Bronchial epithelial cell (primary cell): Measurements from ENCODE around the gene SERINC4. TPM values are rescaled to one million over a fixed set of nuclear protein-coding genes. Genes with fewer than 3 reads are reported as not detected.

ENCODE experiments used
- DNase-seq: peaks from one replicate; pipeline ENCODE4 v3.0.0-alpha.2; 2010; ENCODE audit warnings: low read depth
- FAIRE-seq: peaks from 2 replicates; lab custom pipeline; 2011; peaks lifted over from hg19 to GRCh38; lab: Jason Lieb, UNC
- H3K27me3 ChIP-seq: 2 replicates; pipeline ENCODE4 v1.5.1; 2011; ENCODE audit warnings: low read length; ENCODE audit not compliant: control insufficient read depth, insufficient read depth
- H3K36me3 ChIP-seq: 2 replicates; pipeline ENCODE4 v1.5.1; 2011; ENCODE audit warnings: low read length; ENCODE audit not compliant: control insufficient read depth, insufficient read depth
- H3K4me3 ChIP-seq: 2 replicates; pipeline ENCODE4 v1.5.1; 2011; ENCODE audit warnings: mild to moderate bottlenecking, low read depth, low read length, control low read depth
- total RNA-seq: library from RNA; depleted of rRNA; stranded (reverse); fragments of >200 nt; gene quantifications from 2 replicates; pipeline ENCODE4 v1.2.1, GENCODE V29; 2014
- TF ChIP-seq, protein P1 (sequence below): IDR thresholded peaks from 2 replicates; pipeline ENCODE4 v1.5.1; 2011; ENCODE audit warnings: mild to moderate bottlenecking, moderate library complexity, low read length, control low read depth, inconsistent platforms; ENCODE audit not compliant: insufficient read depth, severe bottlenecking

SERINC4 gene
- total RNA-seq, 1 donor from 2014 or later, result not detected

DNA sequence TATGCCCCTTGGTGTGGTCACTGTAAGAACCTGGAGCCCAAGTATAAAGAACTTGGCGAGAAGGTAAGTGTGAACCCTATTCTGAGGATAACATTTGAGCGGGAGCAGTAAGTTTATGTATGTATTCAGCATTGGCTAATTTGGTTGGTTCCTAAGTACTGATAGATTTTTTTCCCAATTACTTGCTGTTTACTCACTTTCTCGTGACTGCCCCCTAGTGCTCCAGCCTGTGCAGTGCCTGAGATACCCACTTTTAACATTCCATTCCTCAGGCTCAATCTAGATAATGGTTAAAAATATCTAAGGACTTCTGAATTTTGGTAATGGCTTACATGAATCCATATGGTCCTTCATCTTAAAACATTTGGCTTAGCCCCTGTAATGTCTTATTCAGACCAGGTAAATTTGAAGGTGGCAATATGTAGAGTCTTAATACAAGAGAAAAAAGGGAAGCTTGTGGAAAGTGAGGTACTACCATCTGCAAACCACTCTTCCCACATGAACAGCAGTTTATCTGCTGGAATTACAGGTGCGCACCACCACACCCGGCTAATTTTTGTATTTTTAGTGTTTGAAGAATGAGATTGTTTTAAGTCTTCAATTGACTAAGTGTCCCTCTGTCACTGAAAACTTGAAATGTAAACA, 30.3 kb downstream of the SERINC4 start:
- peak; percentile 63 for DNase-seq
- TF ChIP-seq, protein P1, sequence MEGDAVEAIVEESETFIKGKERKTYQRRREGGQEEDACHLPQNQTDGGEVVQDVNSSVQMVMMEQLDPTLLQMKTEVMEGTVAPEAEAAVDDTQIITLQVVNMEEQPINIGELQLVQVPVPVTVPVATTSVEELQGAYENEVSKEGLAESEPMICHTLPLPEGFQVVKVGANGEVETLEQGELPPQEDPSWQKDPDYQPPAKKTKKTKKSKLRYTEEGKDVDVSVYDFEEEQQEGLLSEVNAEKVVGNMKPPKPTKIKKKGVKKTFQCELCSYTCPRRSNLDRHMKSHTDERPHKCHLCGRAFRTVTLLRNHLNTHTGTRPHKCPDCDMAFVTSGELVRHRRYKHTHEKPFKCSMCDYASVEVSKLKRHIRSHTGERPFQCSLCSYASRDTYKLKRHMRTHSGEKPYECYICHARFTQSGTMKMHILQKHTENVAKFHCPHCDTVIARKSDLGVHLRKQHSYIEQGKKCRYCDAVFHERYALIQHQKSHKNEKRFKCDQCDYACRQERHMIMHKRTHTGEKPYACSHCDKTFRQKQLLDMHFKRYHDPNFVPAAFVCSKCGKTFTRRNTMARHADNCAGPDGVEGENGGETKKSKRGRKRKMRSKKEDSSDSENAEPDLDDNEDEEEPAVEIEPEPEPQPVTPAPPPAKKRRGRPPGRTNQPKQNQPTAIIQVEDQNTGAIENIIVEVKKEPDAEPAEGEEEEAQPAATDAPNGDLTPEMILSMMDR, result peak; percentile 73
- Histone ChIP-seq H3K36me3 (peaks cover 35% of the 10 kb centered on the region), H3K27me3 (no peaks in the 10 kb centered on the region), H3K4me3 (no peak overlapping the region)
- no peak for FAIRE-seq

DNA sequence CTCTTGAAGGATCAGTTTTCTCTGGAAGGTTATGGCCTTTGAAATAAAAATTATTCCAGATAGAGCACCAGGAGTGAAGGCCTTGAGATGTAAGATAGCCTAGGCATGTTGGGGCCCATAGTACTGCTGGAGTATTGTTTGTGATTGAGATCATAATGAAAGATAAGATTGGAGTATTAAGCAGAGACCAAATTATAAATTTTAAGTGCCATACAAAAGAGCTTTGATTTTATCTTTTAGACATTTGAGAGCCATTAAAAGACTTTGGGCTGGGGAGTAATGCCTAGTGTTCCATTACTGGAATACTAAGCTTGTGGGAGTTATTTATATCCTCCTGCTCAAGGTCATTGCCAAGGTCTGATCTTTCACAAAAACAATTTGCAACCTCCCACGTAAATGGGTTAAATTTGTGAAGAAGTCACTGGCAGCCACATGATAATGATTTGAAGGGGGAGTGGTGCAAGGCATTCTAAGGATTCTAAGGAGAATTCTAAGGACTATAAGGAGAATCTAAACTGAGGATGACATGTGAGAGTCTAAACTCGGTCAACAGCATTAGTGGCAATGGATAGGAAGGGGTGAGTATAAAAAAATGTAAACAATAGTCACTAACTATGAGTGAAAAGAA, 36.1 kb downstream of the SERINC4 start:
- DNase-seq (no peak), FAIRE-seq (no peak)
- H3K4me3 ChIP-seq, result no peak overlapping the region
- H3K36me3 ChIP-seq, result peaks cover 25% of the 10 kb centered on the region
- TF ChIP-seq, protein P1, result no peak
- H3K27me3 ChIP-seq, result no peaks in the 10 kb centered on the region

DNA sequence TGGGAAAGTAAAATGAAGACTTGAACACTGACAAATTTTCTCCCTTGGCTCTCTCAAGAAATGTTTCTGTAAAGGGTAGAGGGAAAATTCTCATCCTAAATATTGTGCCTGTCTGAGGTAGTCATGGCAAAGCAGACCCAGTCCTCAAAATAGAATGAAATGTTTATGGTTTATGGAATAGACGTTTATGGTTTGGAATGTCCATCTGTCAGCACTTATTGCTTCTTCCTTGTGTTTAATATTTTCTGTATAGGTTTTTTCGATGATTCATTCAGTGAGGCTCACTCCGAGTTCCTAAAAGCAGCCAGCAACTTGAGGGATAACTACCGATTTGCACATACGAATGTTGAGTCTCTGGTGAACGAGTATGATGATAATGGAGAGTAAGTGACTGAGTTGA, 37.2 kb downstream of the SERINC4 start:
- peaks cover 23% of the 10 kb centered on the region for H3K36me3 ChIP-seq
- peak; percentile 47 for FAIRE-seq

DNA sequence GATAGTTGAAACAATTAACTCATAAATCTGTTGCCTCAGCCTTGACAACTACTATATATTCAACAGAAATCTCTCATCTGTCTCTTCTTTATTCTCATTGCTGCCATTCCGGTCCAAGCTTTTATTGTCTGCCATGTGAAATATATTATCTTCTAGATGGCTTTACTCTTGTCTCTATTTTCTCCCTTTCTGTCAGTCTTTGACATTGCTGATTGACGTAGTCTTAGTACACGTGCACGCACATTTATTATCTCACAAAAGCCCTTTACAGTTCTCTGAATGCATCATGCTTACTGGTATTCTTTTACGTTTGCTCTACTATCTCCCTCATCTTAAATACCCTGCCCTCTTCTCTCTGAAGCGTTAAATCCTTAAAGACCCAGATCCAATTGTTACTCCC, 48.1 kb downstream of the SERINC4 start:
- Histone ChIP-seq H3K36me3 (peaks cover 9% of the 10 kb centered on the region), H3K27me3 (no peaks in the 10 kb centered on the region), H3K4me3 (no peak overlapping the region)
- FAIRE-seq, result no peak
- no peak for DNase-seq
- TF ChIP-seq, protein P1, result no peak

More for the DNA sequence above, 37.2 kb downstream of the SERINC4 start:
- no peaks in the 10 kb centered on the region for H3K27me3 ChIP-seq
- TF ChIP-seq, protein P1, result no peak
- no peak overlapping the region for H3K4me3 ChIP-seq
- DNase-seq, result no peak

DNA sequence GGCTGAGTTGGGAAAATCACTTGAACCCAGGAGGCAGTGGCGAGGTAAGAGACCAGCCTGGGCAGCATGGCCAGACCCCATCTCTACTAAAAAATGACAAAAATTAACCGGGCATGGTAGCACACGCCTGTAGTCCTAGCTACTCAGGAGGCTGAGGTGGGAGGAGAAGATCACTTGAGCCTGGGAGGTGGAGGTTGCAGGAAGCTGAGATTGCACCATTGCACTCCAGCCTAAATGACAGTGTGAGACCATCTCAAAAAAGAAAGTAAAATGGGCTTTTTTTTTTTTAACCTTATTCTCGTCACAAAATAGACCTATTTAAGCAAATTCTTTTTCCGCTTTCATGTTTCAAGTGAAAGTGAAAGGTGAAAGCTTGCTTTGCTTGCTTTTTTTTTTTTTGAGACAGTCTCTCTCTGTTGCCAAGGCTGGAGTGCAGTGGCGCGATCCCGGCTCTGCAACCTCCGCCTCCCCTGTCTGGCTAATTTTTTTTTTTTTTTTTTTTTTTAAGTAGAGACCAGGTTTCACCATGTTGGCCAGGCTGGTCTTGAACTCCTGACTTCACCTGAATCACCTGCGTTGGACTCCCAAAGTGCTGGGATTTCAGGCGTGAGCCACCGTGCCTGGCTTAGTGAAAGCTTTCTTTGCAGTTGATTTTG, 50.2 kb downstream of the SERINC4 start:
- Histone ChIP-seq H3K4me3 (no peak overlapping the region), H3K36me3 (peaks cover 6% of the 10 kb centered on the region), H3K27me3 (no peaks in the 10 kb centered on the region)
- no peak for FAIRE-seq
- no peak for DNase-seq
- TF ChIP-seq, protein P1, result no peak
